H1 (cell line): Measurements from ENCODE around the gene BBC3. TPM values are rescaled to one million over a fixed set of nuclear protein-coding genes. Genes with fewer than 3 reads are reported as not detected.

Experiments
- CTCF ChIA-PET: fragments of 300-600 bp; sonication (Branson Sonifier 250); formaldehyde crosslinking; loops from one replicate; lab custom pipeline; 2021; ENCODE audit not compliant: partially characterized antibody; lab: Charles Lee
- POLR2A ChIA-PET: fragments of 300-600 bp; sonication (Branson Sonifier 250); formaldehyde crosslinking; loops from one replicate; lab custom pipeline; 2021; ENCODE audit warnings: inconsistent platforms; ENCODE audit not compliant: partially characterized antibody; lab: Charles Lee
- DNase-seq, 2 experiments: peaks; one replicate each; pipeline versions ENCODE4 v3.0.0 to v3.0.0-alpha.2; 2010 to 2022; ENCODE audit warnings: low spot score in 2 of 2, low read depth in 1 of 2, mixed read lengths in 1 of 2
- FAIRE-seq: peaks from 2 replicates; lab custom pipeline; 2011; peaks lifted over from hg19 to GRCh38; lab: Jason Lieb, UNC
- H2AFZ ChIP-seq: 2 replicates; pipeline ENCODE4 v1.8.1; 2012; ENCODE audit warnings: low read length, inconsistent platforms
- H2AK5ac ChIP-seq: 2 replicates; pipeline ENCODE4 v1.6.1; 2013; ENCODE audit warnings: low read depth, low read length
- H2BK120ac ChIP-seq: replicated peaks from 2 replicates; pipeline ENCODE3; 2013; ENCODE audit warnings: low read depth, low read length, inconsistent platforms
- H2BK12ac ChIP-seq: 2 replicates; pipeline ENCODE4 v1.6.1; 2013; ENCODE audit warnings: low read depth, low read length
- H2BK15ac ChIP-seq: 2 replicates; pipeline ENCODE4 v1.6.1; 2013; ENCODE audit warnings: low read length
- H2BK20ac ChIP-seq: 2 replicates; pipeline ENCODE4 v1.6.1; 2013; ENCODE audit warnings: low read length
- H2BK5ac ChIP-seq: 2 replicates; pipeline ENCODE4 v1.6.1; 2013; ENCODE audit warnings: low read depth, low read length
- H3K14ac ChIP-seq: 2 replicates; pipeline ENCODE4 v1.6.1; 2013; ENCODE audit warnings: inconsistent platforms; ENCODE audit not compliant: insufficient read length
- H3K18ac ChIP-seq: 2 replicates; pipeline ENCODE4 v1.6.1; 2013; ENCODE audit warnings: low read length; ENCODE audit errors: extremely low read depth
- H3K23ac ChIP-seq: 2 replicates; pipeline ENCODE4 v1.6.1; 2013; ENCODE audit warnings: inconsistent platforms; ENCODE audit not compliant: insufficient read length
- H3K23me2 ChIP-seq: 2 replicates; pipeline ENCODE4 v1.6.1; 2013; ENCODE audit warnings: low read depth, low read length
- H3K27ac ChIP-seq: 2 replicates; pipeline ENCODE4 v1.6.1; 2011; ENCODE audit warnings: low read depth, low read length, inconsistent platforms
- H3K27me3 ChIP-seq, 4 experiments: replicated peaks in 1 of 4; 1 replicate in 1 of 4; 2 replicates in 3 of 4; pipeline versions ENCODE4 v1.6.1 to v1.8.1; 2011 to 2013; ENCODE audit warnings: low read length in 3 of 4, mild to moderate bottlenecking in 3 of 4, inconsistent platforms in 2 of 4, mixed read lengths in 2 of 4, moderate library complexity in 1 of 4; ENCODE audit not compliant: control insufficient read depth in 3 of 4, insufficient read depth in 3 of 4; ENCODE audit errors: extremely low read depth in 1 of 4
- H3K36me3 ChIP-seq, 4 experiments: 2 replicates each; pipeline versions ENCODE4 v1.6.1 to v1.8.1; 2011 to 2013; ENCODE audit warnings: mild to moderate bottlenecking in 4 of 4, low read length in 3 of 4, moderate library complexity in 2 of 4, control low read depth in 1 of 4, inconsistent platforms in 1 of 4; ENCODE audit not compliant: insufficient read depth in 4 of 4, control insufficient read depth in 2 of 4
- H3K4ac ChIP-seq: replicated peaks from 2 replicates; pipeline ENCODE3; 2013; ENCODE audit warnings: low read length, low read depth, mixed read lengths, inconsistent platforms; ENCODE audit not compliant: insufficient read length
- H3K4me1 ChIP-seq, 4 experiments: replicated peaks in 1 of 4; 1 replicate in 1 of 4; 2 replicates in 3 of 4; pipeline versions ENCODE4 v1.6.1 to v1.8.1; 2011 to 2013; ENCODE audit warnings: low read length in 3 of 4, inconsistent platforms in 2 of 4, mixed read lengths in 1 of 4; ENCODE audit not compliant: insufficient read depth in 4 of 4, control insufficient read depth in 3 of 4
- H3K4me2 ChIP-seq, 2 experiments: 2 replicates each; pipeline versions ENCODE4 v1.6.1 to v1.8.1; 2011 to 2013; ENCODE audit warnings: low read depth in 2 of 2, low read length in 2 of 2, control low read depth in 1 of 2, inconsistent platforms in 1 of 2, mild to moderate bottlenecking in 1 of 2; ENCODE audit not compliant: insufficient read depth in 1 of 2
- H3K4me3 ChIP-seq, 4 experiments: fragments of 200-600, 300-600 bp in 1 of 4; sonication (generic), shearing (Covaris generic), sonication (Bioruptor Twin) in 1 of 4; 2 replicates each; pipeline versions ENCODE4 v1.5.1 to v1.8.1; 2011 to 2016; ENCODE audit warnings: low read length in 4 of 4, low read depth in 3 of 4, control low read depth in 2 of 4, inconsistent platforms in 2 of 4, mild to moderate bottlenecking in 2 of 4, mixed read lengths in 1 of 4, moderate library complexity in 1 of 4; ENCODE audit not compliant: insufficient read depth in 2 of 4; ENCODE audit errors: extremely low read depth in 1 of 4
- H3K56ac ChIP-seq: replicated peaks from 2 replicates; pipeline ENCODE3; 2013; ENCODE audit warnings: low read depth, mild to moderate bottlenecking, mixed read lengths, low read length, inconsistent platforms; ENCODE audit not compliant: insufficient read length
- H3K79me1 ChIP-seq: 2 replicates; pipeline ENCODE4 v1.6.1; 2013; ENCODE audit warnings: low read depth, low read length, control low read depth
- H3K79me2 ChIP-seq, 2 experiments: 2 replicates each; pipeline versions ENCODE4 v1.6.1 to v1.8.1; 2012 to 2013; ENCODE audit warnings: low read length in 2 of 2, mild to moderate bottlenecking in 2 of 2, inconsistent platforms in 1 of 2; ENCODE audit not compliant: insufficient read depth in 2 of 2, control insufficient read depth in 1 of 2
- H3K9ac ChIP-seq, 4 experiments: replicated peaks in 1 of 4; 1 replicate in 1 of 4; 2 replicates in 3 of 4; pipeline versions ENCODE4 v1.6.1 to v1.8.1; 2011 to 2013; ENCODE audit warnings: low read depth in 3 of 4, low read length in 3 of 4, control low read depth in 2 of 4, mild to moderate bottlenecking in 2 of 4, moderate library complexity in 2 of 4, inconsistent platforms in 1 of 4; ENCODE audit errors: extremely low read depth in 1 of 4
- H3K9me3 ChIP-seq, 2 experiments: 2 replicates each; pipeline versions ENCODE4 v1.6.1 to v1.8.1; 2012 to 2013; ENCODE audit warnings: mild to moderate bottlenecking in 2 of 2, moderate library complexity in 2 of 2, control low read depth in 1 of 2, inconsistent platforms in 1 of 2, low read depth in 1 of 2, low read length in 1 of 2, mixed read lengths in 1 of 2; ENCODE audit not compliant: insufficient read depth in 2 of 2
- H4K20me1 ChIP-seq, 2 experiments: replicated peaks in 1 of 2; 2 replicates each; pipeline versions ENCODE3 to v1.8.1; 2011 to 2013; ENCODE audit warnings: inconsistent platforms in 2 of 2, low read length in 2 of 2, mild to moderate bottlenecking in 1 of 2; ENCODE audit not compliant: insufficient read depth in 2 of 2, control insufficient read depth in 1 of 2
- H4K5ac ChIP-seq: 2 replicates; pipeline ENCODE4 v1.6.1; 2013; ENCODE audit warnings: low read length, low read depth, mixed read lengths, inconsistent platforms; ENCODE audit not compliant: insufficient read length
- H4K8ac ChIP-seq: 2 replicates; pipeline ENCODE4 v1.8.0; 2013; ENCODE audit warnings: mild to moderate bottlenecking, moderate library complexity, low read length, inconsistent platforms; ENCODE audit not compliant: insufficient read depth; ENCODE audit errors: extremely low read depth
- H4K91ac ChIP-seq: replicated peaks from 2 replicates; pipeline ENCODE3; 2013; ENCODE audit warnings: low read length, mixed read lengths, inconsistent platforms; ENCODE audit not compliant: insufficient read length
- CTBP2 ChIP-seq: IDR thresholded peaks from 2 replicates; pipeline ENCODE4 v1.7.0; 2011; ENCODE audit warnings: borderline replicate concordance, mild to moderate bottlenecking, moderate library complexity, mixed read lengths, low read length; ENCODE audit not compliant: insufficient read depth, insufficient read length
- FOSL1 ChIP-seq: IDR thresholded peaks from 2 replicates; pipeline ENCODE4 v1.6.1; 2011; ENCODE audit warnings: mild to moderate bottlenecking, low read depth, low read length, moderate library complexity; ENCODE audit not compliant: insufficient read depth
- HDAC6 ChIP-seq: IDR thresholded peaks from one replicate; pipeline ENCODE4 v1.7.1; 2012; ENCODE audit warnings: low read depth, mild to moderate bottlenecking, inconsistent platforms, low read length, moderate library complexity
- WGBS, 2 experiments: shearing (Covaris generic) in 1 of 2; methylation state at CpG; one replicate each; pipeline versions ENCODE4 v1.1.6 to v1.1.7; 2013 to 2015; ENCODE audit warnings: low lambda C conversion rate in 2 of 2, mixed read lengths in 2 of 2, inconsistent platforms in 1 of 2, low coverage in 1 of 2, missing lambda C conversion rate in 1 of 2; ENCODE audit not compliant: insufficient replicate concordance in 2 of 2, insufficient coverage in 1 of 2, insufficient read length in 1 of 2; ENCODE audit errors: extremely low coverage in 1 of 2, missing lambda C conversion rate in 1 of 2; 5-methylcytosine and 5-hydroxymethylcytosine counted together
- polyA plus RNA-seq, 7 experiments: library from polyadenylated mRNA; depleted of rRNA in 3 of 7; stranded (reverse) in 5 of 7; unstranded in 2 of 7; fragments of >200 nt in 5 of 7; fragments of 200-250 nt in 2 of 7; gene quantifications; 1 replicate in 5 of 7; 2 replicates in 1 of 7; 4 replicates in 1 of 7; pipeline versions ENCODE4 v1.2.1 to v1.2.3, GENCODE V29; 2011 to 2013; ENCODE audit warnings: missing spikeins in 2 of 7, mixed read lengths in 2 of 7
- total RNA-seq: library from RNA; stranded (reverse); fragmentation: NEBNext Ultra II Directional; extraction: Animal tissue kit (Norgen Biotek cat#: 25700); gene quantifications from 2 replicates; pipeline ENCODE4 v1.2.1, GENCODE V29; 2021

BBC3 gene
- total and polyA plus RNA-seq, 2 of the 8 experiments (the other 6 are each of a cell fraction or from before 2014, with no cell fraction given): 13.2 to 21.6 TPM

- TF ChIP-seq CTBP2: no peak
- no peak for TF ChIP-seq HDAC6
- no peak for TF ChIP-seq FOSL1
- H2BK5ac ChIP-seq: no peak overlapping the region
- H4K8ac ChIP-seq: no peak overlapping the region
- H3K79me1 ChIP-seq: no peaks in the 10 kb centered on the region
- no peak overlapping the region for H2BK20ac ChIP-seq
- ChIA-PET POLR2A (interaction anchor here (0.9 to 1.8 kb wide), 3 partner anchors 12 to 24 kb away, joined by 3 to 5 read pairs (median 3); no protein-coding TSS in a partner anchor), CTCF (interaction anchor here (0.9 to 3.0 kb wide), 2 partner anchors 30 to 41 kb away, joined by 3 to 13 read pairs; no protein-coding TSS in a partner anchor)
- H3K23ac ChIP-seq: no peak overlapping the region
- peaks cover 0 to 6% of the 10 kb centered on the region in 2 experiments for H4K20me1 ChIP-seq
- H3K36me3 ChIP-seq: peaks cover 19 to 78% (median 60%) of the 10 kb centered on the region in 4 experiments
- H3K56ac ChIP-seq: no peak overlapping the region
- H3K27ac ChIP-seq: no peak overlapping the region
- H2AFZ ChIP-seq: no peak overlapping the region
- WGBS, 2 experiments: 89% methylated on average over 3 of the region's 3 CpGs; no CpG with 5 or more reads in 1 of the 2 experiments
- H2BK12ac ChIP-seq: no peak overlapping the region
- no peaks in the 10 kb centered on the region for H3K9me3 ChIP-seq
- no peaks in the 10 kb centered on the region for H3K23me2 ChIP-seq
- H3K4me3 ChIP-seq: no peak overlapping the region
- H2BK120ac ChIP-seq: no peak overlapping the region
- no peaks in the 10 kb centered on the region; a peak in 1 of 4 replicates for H3K79me2 ChIP-seq
- no peak overlapping the region for H2BK15ac ChIP-seq
- H3K18ac ChIP-seq: no peak overlapping the region
- H3K27me3 ChIP-seq: no peaks in the 10 kb centered on the region
- H3K14ac ChIP-seq: no peak overlapping the region
- no peak overlapping the region for H4K5ac ChIP-seq
- no peak overlapping the region for H3K4me2 ChIP-seq
- FAIRE-seq (no peak), DNase-seq (no peak)
- H3K4me1 ChIP-seq: no peaks in the 10 kb centered on the region; a peak in 1 of 7 replicates
- no peak overlapping the region for H2AK5ac ChIP-seq
- no peak overlapping the region for H3K9ac ChIP-seq
- H3K4ac ChIP-seq: no peak overlapping the region
- H4K91ac ChIP-seq: no peak overlapping the region
These were observed 27.7 kb downstream of the BBC3 start for GRCh38 chr19:47203254-47203653.
